ENCODE measurements around the gene VAV3.
A peak's percentile ranks its signal among the peaks of the same experiment; 100 is the strongest.
"Not testable (repeated sequence)": the region's sequence is repeated elsewhere in the genome, so short reads cannot be mapped to it uniquely, and the experiment has no call there.

Gene VAV3

GRCh38 chr1:107704911-107705310 lies 260.1 kb downstream of the VAV3 start:
- no peak for TF ChIP-seq CTCF (IDR thresholded peaks at IDR 0.05; ENCODE audit: control insufficient read depth, extremely low read depth, insufficient read depth)
- H3K4me3 ChIP-seq (ENCODE audit: low read depth, low read length), result no peak overlapping the region
- DNase-seq (ENCODE audit: low read depth), result no peak

GRCh38 chr1:107702946-107703571 lies 261.9 kb downstream of the VAV3 start:
- no peak overlapping the region for H3K4me3 ChIP-seq (ENCODE audit: low read depth, low read length)
- peak; percentile 84 for DNase-seq (ENCODE audit: low read depth)
- TF ChIP-seq CTCF (IDR thresholded peaks at IDR 0.05; ENCODE audit: control insufficient read depth, extremely low read depth, insufficient read depth), result no peak

- not testable (repeated sequence) for DNase-seq (ENCODE audit: low read depth); H3K4me3 ChIP-seq (ENCODE audit: low read depth, low read length)
Measured at GRCh38 chr1:107700651-107701050, 264.3 kb downstream of the VAV3 start.

- TF ChIP-seq CTCF (IDR thresholded peaks at IDR 0.05; ENCODE audit: control insufficient read depth, extremely low read depth, insufficient read depth), result no peak
- no peak overlapping the region for H3K4me3 ChIP-seq (ENCODE audit: low read depth, low read length)
- no peak for DNase-seq (ENCODE audit: low read depth)
Measured at GRCh38 chr1:107698161-107698560, 266.8 kb downstream of the VAV3 start.

GRCh38 chr1:107695341-107695740 lies 269.6 kb downstream of the VAV3 start:
- no peak for DNase-seq (ENCODE audit: low read depth)
- no peak overlapping the region for H3K4me3 ChIP-seq (ENCODE audit: low read depth, low read length)
- no peak for TF ChIP-seq CTCF (IDR thresholded peaks at IDR 0.05; ENCODE audit: control insufficient read depth, extremely low read depth, insufficient read depth)

GRCh38 chr1:107692580-107693345 lies 272.2 kb downstream of the VAV3 start:
- H3K4me3 ChIP-seq (ENCODE audit: low read depth, low read length), result no peak overlapping the region
- TF ChIP-seq CTCF (IDR thresholded peaks at IDR 0.05; ENCODE audit: control insufficient read depth, extremely low read depth, insufficient read depth), result no peak
- no peak for DNase-seq (ENCODE audit: low read depth)

- TF ChIP-seq CTCF (IDR thresholded peaks at IDR 0.05; ENCODE audit: control insufficient read depth, extremely low read depth, insufficient read depth), result no peak
- no peak overlapping the region for H3K4me3 ChIP-seq (ENCODE audit: low read depth, low read length)
- no peak for DNase-seq (ENCODE audit: low read depth)
Measured at GRCh38 chr1:107691540-107691939, 273.4 kb downstream of the VAV3 start.

Data from LNCaP clone FGC (cell line).